Stimulated activated CD4-positive, alpha-beta T cell treated with anti-CD3 and anti-CD28 coated beads, Interleukin-4, amount 100 ng/mL, for 1 hour (primary cell): ENCODE results near the gene GFPT1.
"Not testable (repeated sequence)": the region's sequence is repeated elsewhere in the genome, so short reads cannot be mapped to it uniquely, and the experiment has no call there.

ENCODE experiments used
- DNase-seq: peaks from one replicate; pipeline ENCODE4 v3.0.0-alpha.2; 2020

GFPT1 gene

GRCh38 chr2:69383176-69383812 lies 3.7 kb downstream of the GFPT1 start:
- DNase-seq = no peak

- no peak for DNase-seq
Measured at GRCh38 chr2:69382547-69382946, 4.5 kb downstream of the GFPT1 start.

- no peak for DNase-seq
Measured at GRCh38 chr2:69381337-69381737, 5.7 kb downstream of the GFPT1 start.

- no peak for DNase-seq
Measured at GRCh38 chr2:69380072-69380917, 6.7 kb downstream of the GFPT1 start.

GRCh38 chr2:69376403-69376802 lies 10.6 kb downstream of the GFPT1 start:
- no peak for DNase-seq

- no peak for DNase-seq
Measured at GRCh38 chr2:69375494-69376353, 11.3 kb downstream of the GFPT1 start.

- DNase-seq = no peak
Measured at GRCh38 chr2:69372767-69373166, 14.3 kb downstream of the GFPT1 start.

GRCh38 chr2:69369802-69370201 lies 17.2 kb downstream of the GFPT1 start:
- no peak for DNase-seq

GRCh38 chr2:69368588-69368987 lies 18.4 kb downstream of the GFPT1 start:
- DNase-seq = no peak

GRCh38 chr2:69359371-69359770 lies 27.7 kb downstream of the GFPT1 start:
- DNase-seq = no peak

GRCh38 chr2:69358914-69359313 lies 28.1 kb downstream of the GFPT1 start:
- no peak for DNase-seq

GRCh38 chr2:69356471-69356870 lies 30.6 kb downstream of the GFPT1 start:
- DNase-seq = no peak

GRCh38 chr2:69354976-69355375 lies 32.1 kb downstream of the GFPT1 start:
- not testable (repeated sequence) for DNase-seq

- DNase-seq = no peak
Measured at GRCh38 chr2:69353360-69353759, 33.7 kb downstream of the GFPT1 start.

- DNase-seq = no peak
Measured at GRCh38 chr2:69348781-69349180, 38.2 kb downstream of the GFPT1 start.

GRCh38 chr2:69345434-69345833 lies 41.6 kb downstream of the GFPT1 start:
- no peak for DNase-seq

GRCh38 chr2:69344305-69344704 lies 42.7 kb downstream of the GFPT1 start:
- no peak for DNase-seq

GRCh38 chr2:69340101-69340775 lies 46.8 kb downstream of the GFPT1 start:
- no peak for DNase-seq

GRCh38 chr2:69335311-69335710 lies 51.7 kb downstream of the GFPT1 start:
- DNase-seq = no peak

- DNase-seq = no peak
Measured at GRCh38 chr2:69333352-69333751, 53.7 kb downstream of the GFPT1 start.

GRCh38 chr2:69330781-69331180 lies 56.2 kb downstream of the GFPT1 start:
- no peak for DNase-seq

- no peak for DNase-seq
Measured at GRCh38 chr2:69322631-69323030, 64.4 kb downstream of the GFPT1 start.

GRCh38 chr2:69316550-69316949 lies 70.5 kb downstream of the GFPT1 start:
- no peak for DNase-seq
